ENCODE results near the gene HTR1D.
"Not testable (repeated sequence)": the region's sequence is repeated elsewhere in the genome, so short reads cannot be mapped to it uniquely, and the experiment has no call there.

HTR1D gene

GRCh38 chr1:23216771-23217420 is 406 bp downstream of the HTR1D start:
- DNase-seq (ENCODE audit: low spot score) = no peak

- no peak for DNase-seq (ENCODE audit: low spot score)
These were observed 1.4 kb downstream of the HTR1D start for GRCh38 chr1:23215751-23216449.

GRCh38 chr1:23215291-23215690 is 2.0 kb downstream of the HTR1D start:
- no peak for DNase-seq (ENCODE audit: low spot score)

GRCh38 chr1:23214640-23215039 is 2.7 kb downstream of the HTR1D start:
- no peak for DNase-seq (ENCODE audit: low spot score)

GRCh38 chr1:23211955-23212354 is 5.3 kb downstream of the HTR1D start:
- DNase-seq (ENCODE audit: low spot score) = no peak

GRCh38 chr1:23210963-23211362 is 6.3 kb downstream of the HTR1D start:
- no peak for DNase-seq (ENCODE audit: low spot score)

GRCh38 chr1:23210351-23210785 is 6.9 kb downstream of the HTR1D start:
- DNase-seq (ENCODE audit: low spot score) = no peak

- no peak for DNase-seq (ENCODE audit: low spot score)
These were observed 7.5 kb downstream of the HTR1D start for GRCh38 chr1:23209770-23210169.

- DNase-seq (ENCODE audit: low spot score) = no peak
These were observed 8.8 kb downstream of the HTR1D start for GRCh38 chr1:23208527-23208926.

- not testable (repeated sequence) for DNase-seq (ENCODE audit: low spot score)
These were observed 9.6 kb downstream of the HTR1D start for GRCh38 chr1:23207733-23208132.

GRCh38 chr1:23202263-23202749 is 15.0 kb downstream of the HTR1D start:
- no peak for DNase-seq (ENCODE audit: low spot score)

GRCh38 chr1:23200883-23201282 is 16.4 kb downstream of the HTR1D start:
- DNase-seq (ENCODE audit: low spot score) = no peak

GRCh38 chr1:23198373-23198772 is 18.9 kb downstream of the HTR1D start:
- peak; percentile 78 for DNase-seq (ENCODE audit: low spot score)

GRCh38 chr1:23196627-23197328 is 20.5 kb downstream of the HTR1D start:
- DNase-seq (ENCODE audit: low spot score) = peak; percentile 73

GRCh38 chr1:23194119-23194984 is 22.9 kb downstream of the HTR1D start:
- DNase-seq (ENCODE audit: low spot score) = peak; percentile 87

- no peak for DNase-seq (ENCODE audit: low spot score)
These were observed 23.7 kb downstream of the HTR1D start for GRCh38 chr1:23193391-23194118.

- no peak for DNase-seq (ENCODE audit: low spot score)
These were observed 26.1 kb downstream of the HTR1D start for GRCh38 chr1:23191199-23191598.

- peak; percentile 70 for DNase-seq (ENCODE audit: low spot score)
These were observed 28.3 kb downstream of the HTR1D start for GRCh38 chr1:23188936-23189452.

- no peak for DNase-seq (ENCODE audit: low spot score)
These were observed 28.8 kb downstream of the HTR1D start for GRCh38 chr1:23188434-23188884.

- DNase-seq (ENCODE audit: low spot score) = no peak
These were observed 29.7 kb downstream of the HTR1D start for GRCh38 chr1:23187637-23188036.

- no peak for DNase-seq (ENCODE audit: low spot score)
These were observed 31.9 kb downstream of the HTR1D start for GRCh38 chr1:23185381-23185780.
